Subcutaneous abdominal adipose tissue (tissue), 5 donors: ENCODE results near the gene RGS4.

Source experiments
- H3K27ac ChIP-seq: one replicate; pipeline ENCODE4 v1.7.0; 2013; ENCODE audit warnings: low read depth, mild to moderate bottlenecking, inconsistent platforms, low read length, moderate library complexity
- H3K27me3 ChIP-seq, 5 donors: one replicate each; pipeline ENCODE4 v1.7.0; 2013; ENCODE audit warnings: low read length in 5 of 5, inconsistent platforms in 1 of 5; ENCODE audit not compliant: control insufficient read depth in 5 of 5, insufficient read depth in 4 of 5
- H3K36me3 ChIP-seq, 5 donors: one replicate each; pipeline ENCODE4 v1.7.0; 2013; ENCODE audit warnings: low read length in 5 of 5; ENCODE audit not compliant: control insufficient read depth in 5 of 5, insufficient read depth in 5 of 5
- H3K4me1 ChIP-seq, 5 donors: one replicate each; pipeline ENCODE4 v1.7.0; 2013; ENCODE audit warnings: low read length in 5 of 5, mild to moderate bottlenecking in 3 of 5, moderate library complexity in 1 of 5; ENCODE audit not compliant: control insufficient read depth in 5 of 5, insufficient read depth in 5 of 5
- H3K4me3 ChIP-seq, 5 donors: one replicate each; pipeline ENCODE4 v1.7.0; 2013; ENCODE audit warnings: low read length in 5 of 5, low read depth in 1 of 5
- H3K9ac ChIP-seq, 5 donors: one replicate each; pipeline ENCODE4 v1.7.0; 2013; ENCODE audit warnings: low read length in 5 of 5, mild to moderate bottlenecking in 4 of 5, moderate library complexity in 3 of 5
- H3K9me3 ChIP-seq, 5 donors: one replicate each; pipeline ENCODE4 v1.7.0; 2013; ENCODE audit warnings: low read length in 5 of 5; ENCODE audit not compliant: control insufficient read depth in 5 of 5
- donor health status: healthy.
- donor health status: healthy.
- donor health status: healthy.
- donor health status: healthy.
- donor health status: healthy.

Gene RGS4

DNA sequence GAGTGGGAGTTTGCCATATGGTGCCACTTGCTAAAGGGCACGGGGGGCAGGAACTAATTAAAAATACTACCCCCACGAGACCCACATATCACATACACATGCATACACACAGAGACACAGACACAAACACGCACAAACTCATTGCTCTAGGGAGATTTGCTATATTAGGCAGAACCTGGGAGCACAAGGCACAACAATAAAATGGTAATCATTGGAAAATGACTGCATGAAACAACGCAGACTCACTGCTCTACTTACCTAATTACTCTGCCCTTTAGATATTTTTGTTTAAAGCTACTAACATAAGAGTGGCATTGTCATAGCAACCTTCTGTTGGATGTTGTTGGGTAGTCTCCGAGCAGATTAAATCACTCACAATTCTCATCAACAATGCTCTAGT is 20.3 kb upstream of the RGS4 start:
- no peak overlapping the region for H3K4me3 ChIP-seq
- no peak overlapping the region for H3K27ac ChIP-seq
- H3K4me1 ChIP-seq: no peaks in the 10 kb centered on the region
- H3K9me3 ChIP-seq: no peaks in the 10 kb centered on the region
- no peak overlapping the region for H3K9ac ChIP-seq
- H3K36me3 ChIP-seq: no peaks in the 10 kb centered on the region
- H3K27me3 ChIP-seq: no peaks in the 10 kb centered on the region

DNA sequence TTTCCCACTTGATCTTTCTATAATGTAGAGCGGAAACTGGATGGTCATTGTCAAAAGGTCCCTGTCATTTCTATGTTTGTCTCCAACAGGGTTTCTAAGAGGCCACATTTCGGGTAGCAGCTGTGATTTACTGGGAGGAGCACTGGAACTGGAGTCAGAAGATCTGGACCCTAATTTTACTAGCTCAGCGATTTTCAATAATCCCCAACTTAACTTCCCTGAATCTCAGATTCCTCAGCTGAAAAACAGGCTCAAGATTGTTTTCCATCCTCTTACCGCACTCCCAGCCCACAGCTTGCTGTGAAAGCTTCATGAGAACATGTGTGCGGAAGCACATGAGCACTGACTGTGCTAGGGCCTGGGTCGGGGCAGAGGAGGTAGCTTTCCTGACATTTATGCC is 19.9 kb upstream of the RGS4 start:
- H3K36me3 ChIP-seq: no peaks in the 10 kb centered on the region

DNA sequence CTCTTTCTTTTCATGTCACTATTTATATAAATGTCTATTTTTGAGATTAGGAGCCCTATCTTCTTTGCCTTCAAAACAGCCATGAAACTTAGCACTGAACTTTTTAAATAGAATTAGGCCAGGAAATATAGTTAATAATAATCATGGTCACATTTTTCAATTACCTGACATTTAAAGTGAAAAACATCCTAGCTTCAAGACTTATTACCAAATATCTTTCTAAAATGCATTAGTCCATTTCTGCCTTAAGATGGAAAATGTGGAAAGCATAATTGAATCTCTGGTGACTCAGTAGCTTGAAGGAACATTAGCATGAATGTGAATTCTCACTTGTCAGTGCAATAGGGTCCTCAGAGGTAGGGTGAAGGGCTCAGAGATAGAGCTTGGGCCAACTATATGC is 18.7 kb upstream of the RGS4 start:
- Histone ChIP-seq H3K4me3 (no peak overlapping the region), H3K27ac (no peak overlapping the region), H3K36me3 (no peaks in the 10 kb centered on the region), H3K9me3 (no peaks in the 10 kb centered on the region), H3K4me1 (no peaks in the 10 kb centered on the region), H3K27me3 (no peaks in the 10 kb centered on the region), H3K9ac (no peak overlapping the region)

More for the DNA sequence above, 19.9 kb upstream of the RGS4 start:
- no peak overlapping the region for H3K4me3 ChIP-seq
- no peak overlapping the region for H3K9ac ChIP-seq
- H3K27ac ChIP-seq: no peak overlapping the region
- no peaks in the 10 kb centered on the region for H3K9me3 ChIP-seq
- H3K27me3 ChIP-seq: no peaks in the 10 kb centered on the region
- no peaks in the 10 kb centered on the region for H3K4me1 ChIP-seq

DNA sequence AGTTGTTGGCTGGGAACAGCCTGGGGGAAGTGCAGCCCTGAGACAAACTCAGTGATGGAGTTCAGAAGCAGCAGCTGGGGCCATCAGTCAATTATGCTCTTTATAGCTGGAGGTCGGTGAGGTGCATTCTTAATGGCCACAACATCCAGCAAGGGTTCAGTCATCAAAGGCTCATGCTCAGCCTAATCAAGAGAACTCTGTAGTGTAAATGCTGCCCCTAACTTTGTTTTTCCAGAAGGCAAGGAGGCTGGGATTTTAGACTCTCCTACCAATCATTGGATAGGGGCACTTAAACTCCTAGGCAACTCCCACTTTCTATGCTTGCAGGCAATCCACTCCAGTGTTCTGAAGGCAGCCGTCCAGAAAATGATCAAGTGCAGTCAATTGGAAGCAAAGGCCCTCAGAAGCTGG is 15.0 kb upstream of the RGS4 start:
- Histone ChIP-seq H3K4me1 (no peaks in the 10 kb centered on the region), H3K9me3 (no peaks in the 10 kb centered on the region), H3K9ac (no peak overlapping the region), H3K27me3 (no peaks in the 10 kb centered on the region), H3K36me3 (no peaks in the 10 kb centered on the region), H3K27ac (no peak overlapping the region), H3K4me3 (no peak overlapping the region)

DNA sequence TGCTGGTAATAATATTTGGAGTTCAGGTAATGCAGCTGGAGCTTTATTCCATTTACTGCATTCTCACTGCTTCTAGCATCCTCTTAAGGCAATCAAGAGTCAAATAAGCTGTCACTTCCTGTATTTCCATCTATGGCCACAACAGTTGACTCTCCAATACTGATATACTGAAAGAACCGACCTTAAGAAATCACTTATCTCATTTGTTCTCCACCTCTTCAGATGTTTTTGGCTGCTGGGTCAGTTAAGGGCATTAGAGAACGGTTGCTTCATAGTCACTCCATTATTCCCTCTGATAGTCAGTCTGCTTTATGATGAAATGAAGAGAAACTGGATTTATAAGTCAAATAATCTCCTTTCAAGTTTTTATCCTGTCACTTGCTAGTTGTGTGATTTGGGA is 14.2 kb upstream of the RGS4 start:
- no peak overlapping the region for H3K9ac ChIP-seq
- H3K36me3 ChIP-seq: no peaks in the 10 kb centered on the region
- H3K27me3 ChIP-seq: no peaks in the 10 kb centered on the region
- no peaks in the 10 kb centered on the region for H3K9me3 ChIP-seq
- no peak overlapping the region for H3K4me3 ChIP-seq
- no peaks in the 10 kb centered on the region for H3K4me1 ChIP-seq
- no peak overlapping the region for H3K27ac ChIP-seq

DNA sequence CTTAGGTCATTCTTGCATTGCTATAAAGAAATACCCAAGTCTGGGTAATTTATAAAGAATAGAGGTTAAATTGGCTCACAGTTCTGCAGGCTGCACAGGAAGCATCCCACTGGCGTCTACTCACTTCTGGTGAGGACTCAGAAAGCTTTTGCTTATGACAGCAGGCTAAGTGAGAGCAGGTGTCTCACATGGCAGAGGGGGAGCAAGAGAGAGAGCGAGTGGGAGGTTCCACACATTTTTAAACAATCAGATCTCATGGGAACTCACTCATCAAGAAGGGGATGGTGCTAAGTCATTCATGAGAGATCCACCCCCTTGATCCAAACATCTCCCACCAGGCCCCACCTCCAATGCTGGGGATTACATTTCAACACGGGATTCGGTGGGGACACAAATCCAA is 13.6 kb upstream of the RGS4 start:
- no peak overlapping the region for H3K4me3 ChIP-seq

DNA sequence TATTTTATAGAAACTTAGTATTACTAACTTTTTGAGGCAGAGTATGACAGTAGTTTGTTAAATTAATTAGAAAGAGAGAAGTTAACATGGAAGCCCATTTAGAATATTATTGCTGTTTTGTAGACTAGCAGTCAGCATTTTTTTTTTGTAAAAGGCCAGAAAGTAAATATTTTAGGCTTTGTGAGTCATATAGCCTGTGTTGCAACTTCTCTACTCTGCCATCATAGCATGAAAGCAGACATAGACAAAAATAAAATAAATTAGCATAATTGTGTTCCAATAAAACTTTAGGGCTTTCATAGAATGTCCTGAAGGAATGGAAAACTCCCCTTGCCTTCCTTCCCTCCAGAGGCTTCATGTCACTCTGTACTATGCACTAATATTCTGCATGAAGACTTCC is 12.3 kb upstream of the RGS4 start:
- H3K27ac ChIP-seq: no peak overlapping the region
- no peak overlapping the region for H3K4me3 ChIP-seq
- H3K9me3 ChIP-seq: no peaks in the 10 kb centered on the region
- H3K36me3 ChIP-seq: no peaks in the 10 kb centered on the region
- H3K27me3 ChIP-seq: no peaks in the 10 kb centered on the region
- H3K9ac ChIP-seq: no peak overlapping the region
- no peaks in the 10 kb centered on the region for H3K4me1 ChIP-seq

More for the DNA sequence above, 13.6 kb upstream of the RGS4 start:
- Histone ChIP-seq H3K9me3 (no peaks in the 10 kb centered on the region), H3K9ac (no peak overlapping the region), H3K27ac (no peak overlapping the region), H3K27me3 (no peaks in the 10 kb centered on the region), H3K36me3 (no peaks in the 10 kb centered on the region), H3K4me1 (no peaks in the 10 kb centered on the region)

DNA sequence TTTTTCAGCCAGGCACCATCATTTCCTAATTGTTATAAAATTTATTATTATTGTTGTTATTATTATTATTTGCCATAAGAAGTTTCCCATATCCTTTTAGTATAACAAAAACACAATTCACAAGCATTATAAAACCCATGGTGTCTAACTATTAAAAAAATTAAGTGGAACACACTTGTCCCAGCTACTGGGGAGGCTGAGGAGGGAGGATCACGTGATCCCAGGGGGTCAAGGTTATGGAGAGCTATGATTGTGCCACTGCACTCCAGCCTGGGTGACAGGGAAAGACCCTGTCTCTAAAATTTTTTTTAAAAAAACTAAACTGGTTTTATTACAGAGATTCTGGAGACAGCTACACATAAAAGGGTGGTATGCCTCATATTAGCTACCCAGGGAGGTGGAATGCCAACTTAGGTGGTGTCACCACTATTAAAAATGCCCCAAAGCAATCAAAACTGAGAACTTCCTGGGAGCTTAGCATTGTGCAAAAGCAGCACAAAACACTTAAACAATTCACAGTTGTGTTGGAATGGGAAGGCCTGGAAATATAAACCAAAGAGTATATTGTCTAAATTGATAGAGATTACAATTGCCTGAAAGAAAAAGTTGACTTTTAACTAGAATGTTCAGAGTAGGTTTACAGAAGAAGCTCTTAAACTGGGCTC is 8.7 kb upstream of the RGS4 start:
- no peaks in the 10 kb centered on the region for H3K4me1 ChIP-seq
- no peaks in the 10 kb centered on the region for H3K36me3 ChIP-seq
- H3K9ac ChIP-seq: no peak overlapping the region
- no peaks in the 10 kb centered on the region for H3K27me3 ChIP-seq
- H3K4me3 ChIP-seq: no peak overlapping the region
- H3K27ac ChIP-seq: no peak overlapping the region
- no peaks in the 10 kb centered on the region for H3K9me3 ChIP-seq

DNA sequence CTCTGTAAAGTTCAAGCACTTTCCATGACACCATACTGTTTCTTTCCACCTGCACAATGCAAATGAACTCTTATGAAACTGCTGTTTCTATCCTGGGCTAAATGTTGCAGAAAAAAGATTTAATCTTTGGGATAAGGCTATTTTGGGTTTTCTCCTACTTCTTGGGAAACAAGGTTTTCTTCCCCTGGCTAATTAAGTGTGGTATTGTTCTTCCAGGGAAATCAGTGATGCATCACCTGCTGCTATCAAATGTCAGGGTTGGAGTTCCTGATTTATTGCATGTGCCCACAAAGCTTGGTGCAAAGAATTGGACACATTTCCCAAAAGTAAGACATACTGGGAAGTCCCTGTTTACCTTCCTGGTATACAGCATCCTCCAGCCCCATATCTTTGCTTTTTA is 6.0 kb upstream of the RGS4 start:
- Histone ChIP-seq H3K27ac (no peak overlapping the region), H3K27me3 (no peaks in the 10 kb centered on the region), H3K9me3 (no peaks in the 10 kb centered on the region), H3K36me3 (no peaks in the 10 kb centered on the region), H3K9ac (no peak overlapping the region), H3K4me1 (no peaks in the 10 kb centered on the region), H3K4me3 (no peak overlapping the region)

DNA sequence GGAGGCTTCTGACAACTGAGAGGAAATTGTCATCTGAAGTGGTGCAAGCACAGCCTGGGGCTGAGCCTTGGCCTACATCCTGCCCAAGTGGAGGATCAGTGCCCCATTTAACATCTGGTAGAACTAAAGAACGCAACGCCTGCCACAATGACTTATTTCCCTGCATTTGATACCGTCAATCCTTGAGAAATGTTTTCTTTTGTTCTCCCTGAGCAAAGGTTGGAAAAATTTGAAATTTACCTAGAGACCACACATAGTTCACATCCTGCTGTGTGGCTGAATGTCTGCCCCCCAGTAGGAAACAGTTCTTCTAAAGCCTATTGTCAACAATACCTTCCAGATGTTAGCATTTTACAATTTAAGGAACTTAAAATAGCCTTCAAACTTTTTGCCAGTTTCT is 5.6 kb upstream of the RGS4 start:
- Histone ChIP-seq H3K27me3 (no peaks in the 10 kb centered on the region), H3K9ac (no peak overlapping the region), H3K27ac (no peak overlapping the region), H3K9me3 (no peaks in the 10 kb centered on the region), H3K36me3 (no peaks in the 10 kb centered on the region), H3K4me3 (no peak overlapping the region), H3K4me1 (no peaks in the 10 kb centered on the region)

DNA sequence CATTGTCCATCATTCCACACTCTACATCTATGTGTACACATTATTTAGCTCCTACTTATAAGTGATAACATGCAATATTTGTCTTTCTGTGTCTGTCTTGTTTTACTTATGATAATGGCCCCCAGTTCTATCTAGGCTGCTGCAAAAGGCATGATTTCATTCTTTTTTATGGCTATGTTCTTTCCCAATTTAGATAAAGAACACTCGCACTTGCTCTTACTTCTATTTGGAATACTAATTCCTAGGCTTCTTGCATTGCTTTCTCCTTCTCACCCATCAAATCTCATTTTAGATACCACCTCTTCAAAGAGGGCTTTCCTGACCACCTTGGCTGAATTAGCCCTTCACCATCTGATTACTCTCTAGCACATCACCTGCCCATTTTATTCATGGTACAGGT is 3.0 kb upstream of the RGS4 start:
- Histone ChIP-seq H3K4me3 (no peak overlapping the region), H3K9me3 (no peaks in the 10 kb centered on the region), H3K4me1 (peaks cover 0 to 8% (median 0%) of the 10 kb centered on the region in 5 donors), H3K9ac (no peak overlapping the region), H3K36me3 (no peaks in the 10 kb centered on the region), H3K27ac (no peak overlapping the region), H3K27me3 (peaks cover 0 to 13% (median 8%) of the 10 kb centered on the region in 5 donors)
